Vagina (tissue), 2 donors: ENCODE measurements around the gene OR4P4.

Experiments
- CTCF ChIP-seq, 3 experiments: fragments of 450-650 bp in 2 of 3; fragments of 200-600 bp in 1 of 3; sonication (generic) in 1 of 3; IDR thresholded peaks; one replicate each; pipeline ENCODE4 v1.5.1; 2017 to 2019; ENCODE audit warnings: antibody characterized with exemption in 3 of 3, mild to moderate bottlenecking in 2 of 3, moderate library complexity in 2 of 3
- POLR2A ChIP-seq, 2 donors: fragments of 450-650 bp; IDR thresholded peaks; one replicate each; pipeline ENCODE4 v1.6.1; 2017; ENCODE audit warnings: antibody characterized with exemption in 2 of 2, mild to moderate bottlenecking in 2 of 2, moderate library complexity in 2 of 2

- TF ChIP-seq POLR2A (IDR thresholded peaks at IDR 0.05) (no peak), CTCF (IDR thresholded peaks at IDR 0.05) (no peak)
These were observed 27.4 kb upstream of the OR4P4 start, which contains the start of gene OR4C11 for GRCh38 chr11:55607545-55607944.
